NCI-H2081 treated with DMSO at 0.1 percent for 48 hours (cell line): ENCODE measurements around the gene ANO7.
"Not testable (repeated sequence)": the region's sequence is repeated elsewhere in the genome, so short reads cannot be mapped to it uniquely, and the experiment has no call there.

ENCODE experiments used
- DNase-seq: peaks from one replicate; lab custom pipeline; 2025; lab: John Stamatoyannopoulos, UW

ANO7 gene

DNA sequence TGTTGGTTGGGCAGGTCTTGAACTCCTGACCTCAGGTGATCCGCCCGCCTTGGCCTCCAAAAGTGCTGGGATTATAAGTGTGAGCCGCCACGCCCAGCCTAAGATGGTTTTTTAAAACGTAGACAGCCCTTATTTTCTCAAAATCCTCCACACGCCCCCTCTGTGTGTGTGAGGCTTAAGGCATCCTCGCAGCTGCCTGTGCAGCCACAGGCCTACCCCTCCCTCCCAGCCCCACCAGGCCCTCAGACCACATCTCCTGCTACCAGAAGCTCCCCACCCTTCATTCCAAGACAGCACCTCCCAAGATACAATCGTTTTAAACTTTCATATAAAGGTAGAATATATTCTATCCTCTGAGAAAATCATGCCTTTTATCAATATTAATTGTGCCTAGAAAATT, 4.8 kb downstream of the ANO7 start:
- no peak for DNase-seq

DNA sequence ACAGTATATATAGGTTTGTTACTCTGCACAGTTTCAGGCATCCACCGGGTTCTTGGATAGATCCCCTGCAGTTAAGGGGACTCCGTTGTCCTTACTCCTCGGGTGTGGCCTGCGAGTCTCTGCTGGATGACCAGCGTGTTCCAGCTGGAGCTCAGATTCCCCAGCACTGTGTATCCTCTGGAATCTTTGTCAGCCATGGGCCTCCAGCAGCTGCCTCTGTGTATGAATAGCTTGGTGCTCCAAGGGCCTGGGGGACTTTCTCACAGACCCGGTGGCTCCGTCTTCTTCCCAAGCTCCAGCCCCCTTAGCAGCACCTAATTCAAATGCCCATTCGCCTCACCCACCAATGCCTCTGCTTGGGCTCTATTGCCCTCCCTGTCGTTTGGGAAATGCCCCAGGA, 6.3 kb downstream of the ANO7 start:
- no peak for DNase-seq

DNA sequence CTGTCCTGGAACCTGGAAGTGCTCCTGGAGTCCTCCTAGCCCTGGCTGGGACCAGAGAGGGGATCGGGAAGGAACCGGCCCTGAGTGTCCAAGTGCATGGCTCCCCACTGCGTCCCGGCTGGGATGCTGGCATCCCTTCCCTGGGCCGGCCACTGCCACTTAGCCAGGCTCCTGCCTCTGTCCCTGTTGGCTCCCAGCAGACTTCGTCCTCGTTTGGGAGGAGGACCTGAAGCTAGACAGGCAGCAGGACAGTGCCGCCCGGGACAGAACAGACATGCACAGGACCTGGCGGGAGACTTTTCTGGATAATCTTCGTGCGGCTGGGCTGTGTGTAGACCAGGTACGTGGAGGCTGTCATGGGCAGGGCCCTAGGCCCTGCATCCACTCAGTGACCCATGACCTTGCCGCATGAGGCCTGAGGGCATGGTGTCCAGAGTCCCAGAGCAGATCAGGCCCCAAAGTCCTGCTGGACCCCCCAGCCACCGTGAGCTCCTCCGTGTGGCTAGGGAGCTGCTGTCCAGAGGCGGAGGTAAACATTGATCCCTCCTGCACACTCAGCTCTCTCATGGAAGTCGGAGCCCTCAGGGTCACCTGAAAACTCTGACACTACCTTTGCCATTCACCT, 7.1 kb downstream of the ANO7 start:
- no peak for DNase-seq

DNA sequence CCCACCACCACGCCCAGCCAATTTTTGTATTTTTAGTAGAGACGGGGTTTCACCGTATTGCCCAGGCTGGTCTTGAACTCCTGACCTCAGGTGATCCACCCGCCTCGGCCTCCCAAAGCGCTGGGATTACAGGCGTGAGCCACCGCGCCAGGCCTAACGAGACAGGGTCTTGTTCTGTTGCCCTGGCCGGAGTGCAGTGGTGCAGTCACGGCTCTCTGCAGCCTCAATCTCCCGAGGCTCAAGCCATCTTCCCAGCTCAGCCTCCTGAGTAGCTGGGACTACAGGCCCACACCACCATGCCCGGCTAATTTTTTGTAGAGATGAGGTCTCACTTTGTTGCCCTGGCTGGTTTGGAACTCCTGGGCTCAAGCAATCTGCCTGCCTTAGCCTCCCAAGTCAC, 8.8 kb downstream of the ANO7 start:
- DNase-seq, result not testable (repeated sequence)

DNA sequence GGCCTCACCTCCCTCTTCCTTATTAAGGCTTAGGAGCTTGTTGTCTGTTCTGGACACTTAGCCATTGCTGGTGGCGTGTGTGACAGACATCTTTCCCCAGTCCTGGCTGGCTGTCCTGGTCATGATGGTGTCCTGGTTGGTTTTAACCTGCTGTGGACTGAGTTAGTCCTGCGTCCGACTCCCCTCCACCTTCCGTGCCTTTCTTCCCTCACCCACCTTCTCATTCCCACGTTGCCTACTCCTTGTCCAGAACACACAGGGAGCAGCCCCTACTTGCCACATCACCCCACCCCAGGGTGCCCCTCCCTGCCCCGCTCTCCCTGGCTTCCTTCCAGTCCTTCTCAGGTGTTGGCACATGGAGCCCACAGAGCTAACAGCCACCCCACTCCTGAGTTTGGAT, 9.5 kb downstream of the ANO7 start:
- DNase-seq, result no peak

DNA sequence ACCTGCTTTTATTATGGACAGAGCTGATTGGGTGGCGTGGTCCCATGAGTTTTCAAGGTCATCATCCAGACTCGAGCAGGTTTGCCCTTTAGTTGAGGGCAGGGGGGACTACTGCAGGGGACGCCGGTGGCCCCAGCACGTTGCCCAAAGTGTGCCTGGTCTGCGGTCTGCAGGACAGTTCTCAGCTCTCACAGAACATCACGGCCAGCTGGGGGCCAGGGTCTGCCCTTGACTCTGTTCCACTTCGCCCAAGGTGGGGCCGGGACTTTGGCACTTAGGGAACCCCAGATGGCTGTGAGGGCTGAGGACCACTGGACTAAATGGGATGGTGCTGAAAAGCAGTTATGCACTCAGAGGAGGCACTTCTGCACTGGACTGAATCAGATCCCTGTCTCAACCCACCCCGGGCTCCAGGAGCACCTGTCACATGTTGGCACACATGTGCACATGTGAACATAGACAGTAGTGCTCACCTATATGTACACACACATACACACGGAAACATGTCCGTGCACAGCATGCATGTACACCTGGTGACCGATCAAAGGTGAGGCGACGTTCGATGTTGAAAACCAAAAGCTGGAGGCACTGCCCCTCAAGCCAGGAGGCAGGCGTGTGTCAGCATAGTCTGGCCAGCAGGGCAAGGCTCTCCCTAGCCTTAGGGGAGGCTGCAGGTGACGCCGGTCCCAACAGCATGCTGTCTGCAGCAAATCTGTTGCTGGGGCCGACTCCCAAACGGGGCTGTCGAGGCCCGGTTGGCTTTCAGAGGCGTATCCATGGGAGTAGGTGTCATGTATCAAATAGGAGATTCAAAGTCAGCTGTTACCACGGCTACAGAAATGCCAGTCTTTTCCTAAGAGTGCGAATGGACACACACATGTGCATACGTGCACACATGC, 10.2 kb downstream of the ANO7 start:
- DNase-seq, result no peak

DNA sequence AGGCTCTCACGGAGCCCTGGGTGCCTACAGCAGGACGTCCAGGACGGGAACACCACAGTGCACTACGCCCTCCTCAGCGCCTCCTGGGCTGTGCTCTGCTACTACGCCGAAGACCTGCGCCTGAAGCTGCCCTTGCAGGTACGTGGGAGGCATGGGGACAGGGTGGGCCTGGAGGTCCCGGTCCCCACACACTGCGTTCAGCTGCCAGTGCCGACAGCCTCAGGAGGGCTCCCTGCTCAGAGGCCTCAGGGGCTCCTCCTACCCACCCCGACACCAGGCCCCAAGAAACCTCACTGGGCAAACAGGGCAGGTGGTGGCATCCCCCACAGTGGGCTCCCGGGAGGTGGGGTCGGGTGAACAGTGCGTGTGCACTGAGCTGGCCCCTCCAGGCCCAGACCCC, 10.8 kb downstream of the ANO7 start:
- no peak for DNase-seq

DNA sequence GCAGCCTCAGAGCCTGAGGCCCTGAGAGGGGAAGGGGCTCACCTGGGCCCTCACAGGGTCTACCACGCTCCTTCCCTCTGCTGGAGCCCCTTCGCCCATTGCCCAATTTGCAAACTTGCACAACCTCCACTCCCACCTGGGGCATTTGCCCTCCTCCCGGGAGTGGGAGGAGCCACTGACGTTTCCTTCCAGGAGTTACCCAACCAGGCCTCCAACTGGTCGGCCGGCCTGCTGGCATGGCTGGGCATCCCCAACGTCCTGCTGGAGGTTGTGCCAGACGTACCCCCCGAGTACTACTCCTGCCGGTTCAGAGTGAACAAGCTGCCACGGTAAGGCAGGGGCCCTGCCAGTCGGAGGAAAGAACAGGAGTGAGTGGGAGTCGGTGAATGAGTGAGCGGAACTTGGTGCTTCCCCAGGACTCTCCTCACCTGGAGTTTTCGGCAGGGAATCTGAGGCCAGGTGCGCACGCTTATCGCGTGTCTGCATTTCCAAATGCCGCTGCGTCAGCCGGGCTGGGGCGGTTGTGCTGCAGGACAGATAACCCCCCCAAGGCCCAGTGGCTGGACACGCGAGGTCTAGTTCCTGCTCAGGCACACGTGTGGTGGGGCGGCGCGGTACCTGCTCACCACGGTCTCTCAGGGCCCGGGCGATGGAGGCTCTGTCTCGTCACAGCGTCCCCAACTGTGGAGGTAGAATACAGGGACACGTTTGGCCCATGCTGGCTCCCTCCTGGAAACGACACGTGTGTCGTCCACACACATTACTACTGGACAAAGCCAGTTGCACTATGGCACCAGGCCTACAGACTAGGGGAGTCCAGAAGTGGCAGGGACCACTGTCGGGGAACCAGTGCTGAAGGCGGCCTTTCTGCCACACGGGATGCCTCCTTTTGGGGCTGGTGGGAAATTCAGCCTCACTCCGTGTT, 11.7 kb downstream of the ANO7 start:
- no peak for DNase-seq

DNA sequence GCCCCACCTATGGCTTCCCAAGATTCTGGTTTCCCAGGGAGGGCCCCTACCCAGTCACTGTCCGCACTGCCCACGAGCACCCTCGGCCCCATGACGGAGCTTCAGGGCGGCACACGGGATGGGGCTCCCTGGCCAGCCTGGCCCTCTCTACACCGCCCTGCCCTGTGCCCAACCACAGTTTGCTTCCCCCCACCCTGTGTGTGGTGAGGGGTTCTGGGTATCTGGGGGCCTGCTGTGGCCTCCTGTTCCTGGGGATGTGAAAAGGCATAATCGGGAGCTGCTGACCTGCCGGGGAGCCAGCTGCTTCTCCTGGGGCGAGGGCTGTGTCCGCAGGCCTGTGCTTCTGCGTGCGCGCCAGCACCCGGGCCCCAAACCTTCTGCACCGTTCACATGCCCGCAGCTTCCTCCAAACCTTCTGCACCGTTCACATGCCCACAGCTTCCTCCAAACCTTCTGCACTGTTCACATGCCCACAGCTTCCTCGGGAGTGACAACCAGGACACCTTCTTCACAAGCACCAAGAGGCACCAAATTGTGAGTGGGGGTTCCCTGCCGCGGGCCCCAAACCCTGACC, 12.4 kb downstream of the ANO7 start:
- no peak for DNase-seq

DNA sequence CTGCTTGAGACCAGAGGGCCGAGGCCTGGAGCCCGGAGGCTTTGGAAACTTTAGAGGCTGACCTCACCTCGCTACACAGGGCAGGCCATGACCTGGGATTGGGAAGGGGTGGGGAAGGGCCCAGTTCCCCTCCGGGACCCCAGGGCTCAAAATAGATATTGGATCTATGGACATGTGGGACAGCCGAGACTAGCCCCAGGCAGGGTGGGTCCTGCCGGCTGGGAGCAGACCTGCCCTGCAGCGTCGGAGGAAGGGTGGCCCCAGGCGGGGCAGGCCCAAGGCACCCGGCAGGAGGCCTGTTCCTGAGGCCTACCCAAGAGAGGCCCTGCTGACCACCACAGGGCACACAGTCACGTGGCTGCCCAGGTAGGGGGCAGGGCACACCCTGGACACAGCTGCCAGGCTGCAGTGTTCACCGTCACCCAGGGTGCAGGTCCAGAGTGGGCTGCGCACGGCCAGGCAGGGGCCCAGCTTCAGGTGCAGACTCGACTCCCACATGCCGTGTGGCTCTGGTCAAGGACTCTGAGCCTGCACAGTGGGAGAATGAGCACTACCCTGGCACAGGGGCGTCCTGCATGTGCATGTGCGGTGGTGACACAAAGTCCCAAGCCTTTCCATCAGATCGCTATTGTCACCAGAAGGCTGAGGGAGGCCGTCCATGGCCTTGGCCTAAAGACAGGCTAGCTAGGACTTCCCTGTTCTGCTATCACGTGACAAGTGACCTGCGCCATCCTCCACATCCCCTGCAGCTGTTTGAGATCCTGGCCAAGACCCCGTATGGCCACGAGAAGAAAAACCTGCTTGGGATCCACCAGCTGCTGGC, 13.2 kb downstream of the ANO7 start:
- DNase-seq, result no peak

DNA sequence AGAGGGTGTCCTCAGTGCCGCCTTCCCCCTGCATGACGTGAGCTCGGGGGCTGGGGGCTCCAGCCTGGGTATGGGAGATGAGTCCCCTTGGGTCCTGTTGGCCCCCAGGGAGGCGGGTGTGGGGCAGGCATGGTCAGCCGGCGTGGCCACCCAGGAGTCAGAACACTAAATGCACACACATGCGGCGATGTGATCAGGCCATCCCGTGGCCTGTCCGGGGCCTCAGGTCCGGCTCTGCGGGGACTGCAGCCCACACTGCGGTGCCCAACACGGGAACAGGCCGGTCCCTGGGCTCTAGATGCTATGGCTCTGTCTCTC, 13.8 kb downstream of the ANO7 start:
- DNase-seq, result no peak

DNA sequence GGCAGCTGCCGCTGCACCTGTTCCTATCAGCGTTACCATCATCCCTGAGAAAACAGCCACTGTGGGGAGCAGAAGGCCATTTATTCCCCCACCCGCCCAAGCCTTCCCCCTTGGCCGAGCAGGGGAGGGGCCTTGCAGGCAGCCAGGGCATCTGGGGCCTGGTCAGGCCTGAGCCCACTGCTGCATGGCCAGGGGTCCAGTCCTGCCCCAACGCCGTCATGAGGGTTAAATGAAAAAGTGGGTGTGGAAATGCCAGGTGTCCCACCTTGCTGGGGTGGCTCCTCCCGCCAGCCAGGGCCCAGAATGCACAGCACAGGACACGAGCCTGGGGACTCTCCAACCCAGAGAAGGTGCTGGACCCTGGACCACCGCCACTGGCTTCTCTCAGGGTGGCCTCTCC, 14.2 kb downstream of the ANO7 start:
- DNase-seq, result no peak

DNA sequence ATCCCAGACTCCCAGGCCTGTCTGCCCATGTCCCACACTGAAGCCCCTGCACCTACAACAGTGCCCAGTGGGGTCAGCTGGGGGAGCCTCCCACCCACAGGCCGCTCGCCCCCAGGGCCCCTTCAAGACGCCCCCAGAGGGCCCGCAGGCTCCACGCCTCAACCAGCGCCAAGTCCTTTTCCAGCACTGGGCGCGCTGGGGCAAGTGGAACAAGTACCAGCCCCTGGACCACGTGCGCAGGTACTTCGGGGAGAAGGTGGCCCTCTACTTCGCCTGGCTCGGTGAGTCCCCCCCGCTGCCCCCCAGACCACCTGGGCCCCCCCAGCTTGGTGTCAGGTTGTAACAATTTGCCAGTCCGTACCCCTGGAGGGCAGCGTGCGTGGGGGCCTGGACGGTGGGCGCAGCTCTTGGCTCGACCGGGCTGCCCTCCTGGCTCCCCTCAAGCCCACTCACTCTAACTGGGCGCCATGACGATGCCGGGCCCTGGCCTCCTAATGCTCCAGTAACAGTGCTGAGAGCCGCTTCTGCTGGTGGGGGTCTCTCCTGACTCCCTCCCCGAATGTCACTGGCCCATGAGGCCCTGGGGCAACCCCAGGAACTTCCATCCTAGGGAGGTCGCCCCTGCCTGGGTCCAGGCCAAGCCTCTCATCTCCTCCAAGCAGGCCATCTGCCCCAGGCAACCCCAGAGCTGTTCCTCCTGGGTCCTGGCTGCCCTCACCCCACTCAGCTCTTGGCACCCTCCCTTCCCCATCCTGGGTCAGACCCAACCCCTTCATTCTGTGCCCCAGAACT, 14.9 kb downstream of the ANO7 start:
- DNase-seq, result no peak

DNA sequence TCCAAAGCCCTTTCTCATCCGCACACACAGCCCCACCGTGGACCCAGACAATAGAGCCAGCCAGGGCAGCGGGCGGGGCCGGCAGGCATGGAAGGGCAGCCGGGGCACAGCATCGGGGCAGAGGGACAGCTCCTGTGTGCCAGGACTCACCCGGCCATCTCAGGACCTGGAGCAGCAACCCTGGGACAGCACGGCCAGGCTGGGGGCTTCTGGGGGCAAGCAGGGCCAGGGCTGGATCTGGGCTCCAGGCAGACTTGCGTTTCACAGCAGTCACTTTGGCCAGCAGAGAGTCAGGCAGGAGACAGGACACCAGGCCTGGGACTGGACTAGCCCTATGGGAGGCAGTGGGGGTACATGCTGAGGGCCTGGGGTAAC, 15.5 kb downstream of the ANO7 start:
- no peak for DNase-seq

DNA sequence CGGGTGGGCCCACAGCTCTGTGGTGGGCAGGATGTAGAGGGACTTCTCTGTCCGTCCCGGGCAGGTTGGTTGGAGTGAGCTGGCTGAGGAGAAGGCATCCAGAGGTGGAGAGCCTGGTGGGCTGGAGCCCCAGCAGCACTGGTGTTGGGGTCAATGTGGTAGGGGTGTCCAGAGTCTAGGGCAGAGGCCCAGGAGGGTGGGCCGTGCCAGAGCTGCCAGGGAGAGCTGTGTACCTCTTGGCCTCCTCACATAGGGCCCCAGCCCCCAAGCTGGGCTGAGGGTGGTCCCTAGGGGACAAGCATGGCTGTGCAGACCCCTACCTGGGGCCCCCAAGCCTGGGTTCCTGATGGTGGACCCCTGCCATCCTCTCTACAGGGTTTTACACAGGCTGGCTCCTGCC, 16.0 kb downstream of the ANO7 start:
- DNase-seq, result no peak

DNA sequence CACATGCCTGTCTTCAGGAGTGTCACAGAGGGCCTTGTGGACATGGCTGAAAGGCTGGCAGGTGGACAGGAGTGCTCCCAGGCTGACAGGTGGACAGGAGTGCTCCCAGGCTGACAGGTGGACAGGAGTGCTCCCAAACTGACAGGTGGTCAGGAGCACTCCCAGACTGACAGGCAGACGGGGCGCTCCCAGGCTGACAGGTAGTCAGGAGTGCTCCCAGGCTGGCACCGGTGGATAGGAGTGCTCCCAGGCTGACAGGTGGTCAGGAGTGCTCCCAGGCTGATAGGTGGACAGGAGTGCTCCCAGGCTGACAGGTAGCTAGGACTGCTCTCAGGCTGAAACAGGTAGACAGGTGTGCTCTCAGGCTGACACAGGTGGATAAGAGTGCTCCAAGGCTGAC, 16.6 kb downstream of the ANO7 start:
- no peak for DNase-seq

DNA sequence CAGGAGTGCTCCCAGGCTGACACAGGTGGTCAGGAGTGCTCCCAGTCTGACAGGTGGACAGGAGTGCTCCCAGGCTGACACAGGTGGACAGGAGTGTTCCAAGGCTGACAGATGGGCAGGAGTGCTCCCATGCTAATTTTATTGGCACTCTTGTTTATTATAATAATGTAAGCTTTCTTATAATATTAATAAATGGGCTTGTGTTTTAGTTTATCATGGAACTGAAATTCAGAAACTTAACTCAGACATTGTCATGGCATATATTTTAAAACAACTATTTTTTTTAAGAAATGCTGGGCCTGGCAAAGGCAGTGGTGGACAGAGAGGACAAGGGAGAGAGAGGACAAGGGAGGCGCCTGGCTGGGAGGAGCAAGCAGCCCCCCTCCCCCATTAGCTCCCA, 18.7 kb downstream of the ANO7 start:
- no peak for DNase-seq

DNA sequence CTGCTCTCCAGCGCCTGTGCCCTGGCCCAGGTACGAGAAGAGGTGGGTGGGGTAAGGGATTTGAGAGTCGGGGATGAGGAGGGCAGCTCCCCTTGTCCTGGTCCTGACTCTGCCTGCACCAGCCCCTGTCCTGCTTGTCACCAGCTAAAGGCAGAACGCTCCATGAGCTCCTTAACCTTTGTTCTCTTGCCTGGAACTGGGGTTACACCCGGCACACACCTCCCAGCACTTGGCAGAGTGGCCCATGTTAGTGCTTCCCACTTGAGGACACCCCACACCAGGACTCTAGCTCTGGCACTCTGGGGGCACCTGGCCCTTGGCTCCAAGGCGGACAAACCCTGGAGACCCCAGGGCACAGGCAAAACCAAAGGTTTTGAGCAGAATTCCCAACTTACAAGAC, 19.2 kb downstream of the ANO7 start:
- no peak for DNase-seq

DNA sequence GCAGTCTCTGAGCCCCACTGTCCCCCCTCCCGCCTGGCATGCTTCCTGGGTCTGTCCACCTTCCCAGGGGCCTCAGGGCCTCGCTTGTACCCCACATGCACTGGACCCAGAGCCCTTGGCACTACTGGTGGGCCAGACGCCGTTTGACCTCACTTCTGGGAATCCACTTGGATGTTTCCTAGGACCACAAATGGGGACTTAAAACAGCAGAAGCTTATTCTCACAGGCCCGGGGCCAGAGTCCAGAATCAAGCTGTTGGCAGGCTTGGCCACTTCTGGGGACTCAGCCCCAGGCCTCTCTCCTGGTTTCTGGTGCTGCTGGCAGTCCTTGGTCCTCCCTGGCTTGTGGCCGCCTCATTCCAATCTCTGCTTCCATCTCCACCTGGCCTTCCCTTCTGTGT, 19.6 kb downstream of the ANO7 start:
- no peak for DNase-seq

DNA sequence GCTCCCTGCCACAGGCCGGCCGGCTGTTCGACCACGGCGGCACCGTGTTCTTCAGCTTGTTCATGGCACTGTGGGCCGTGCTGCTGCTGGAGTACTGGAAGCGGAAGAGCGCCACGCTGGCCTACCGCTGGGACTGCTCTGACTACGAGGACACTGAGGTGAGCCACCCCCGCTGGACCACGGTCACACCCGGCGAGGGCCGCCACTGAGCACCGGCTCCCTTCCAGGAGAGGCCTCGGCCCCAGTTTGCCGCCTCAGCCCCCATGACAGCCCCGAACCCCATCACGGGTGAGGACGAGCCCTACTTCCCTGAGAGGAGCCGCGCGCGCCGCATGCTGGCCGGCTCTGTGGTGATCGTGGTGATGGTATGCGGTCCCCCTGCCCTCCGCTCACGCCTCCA, 20.8 kb downstream of the ANO7 start:
- DNase-seq, result no peak

DNA sequence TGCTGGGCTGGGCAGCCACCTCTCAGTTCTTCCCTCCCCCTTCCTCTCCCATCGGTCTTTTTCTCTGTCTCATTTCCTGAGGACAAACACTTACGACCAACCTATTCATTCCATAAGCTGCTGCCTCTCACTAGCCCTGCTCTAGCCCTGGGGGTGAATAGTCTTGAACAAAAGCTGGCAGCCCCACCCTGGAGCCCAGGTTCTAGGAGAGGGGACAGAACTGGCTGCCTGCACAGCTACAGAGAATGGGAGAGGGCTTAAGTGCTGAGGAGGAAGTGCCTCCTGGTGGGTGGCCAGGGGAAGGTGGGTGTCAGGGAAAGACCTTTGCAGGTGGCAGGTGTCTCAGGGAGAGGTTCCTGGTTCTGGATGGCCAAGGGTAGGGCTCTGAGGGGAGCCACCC, 22.8 kb downstream of the ANO7 start:
- no peak for DNase-seq
